Upper lobe of right lung (tissue), 1 donor: Measurements from ENCODE around the gene MRPS34. TPM values are rescaled to one million over a fixed set of nuclear protein-coding genes. Genes with fewer than 3 reads are reported as not detected.

Source experiments
- ATAC-seq: fragments of 200-7000 bp; cut with Tn5 transposase; one replicate; pipeline ENCODE4 v1.9.1; 2020; ENCODE audit warnings: mild to moderate bottlenecking, moderate library complexity
- DNase-seq: peaks from one replicate; pipeline ENCODE4 v3.0.0-alpha.2; 2020
- H3K27ac ChIP-seq: fragments of 200-600 bp; one replicate; pipeline ENCODE4 v1.8.0; 2022
- H3K27me3 ChIP-seq: fragments of 200-600 bp; one replicate; pipeline ENCODE4 v1.8.0; 2022; ENCODE audit warnings: mild to moderate bottlenecking
- H3K36me3 ChIP-seq: fragments of 200-600 bp; one replicate; pipeline ENCODE4 v1.8.0; 2022
- H3K4me1 ChIP-seq: fragments of 200-600 bp; one replicate; pipeline ENCODE4 v1.8.0; 2022
- H3K4me3 ChIP-seq: fragments of 200-600 bp; one replicate; pipeline ENCODE4 v1.8.0; 2022; ENCODE audit warnings: mild to moderate bottlenecking
- H3K9me3 ChIP-seq: fragments of 200-600 bp; one replicate; pipeline ENCODE4 v1.8.0; 2022
- intact Hi-C: fragments of 100-400 bp; cut with DNase I; formaldehyde crosslinking; loops from one replicate; pipeline ENCODE4 v1.11.0; 2022
- total RNA-seq: library from RNA; stranded (reverse); fragmentation: NEBNext Ultra II Directional; extraction: Animal tissue kit (Norgen Biotek cat#: 25700); gene quantifications from one replicate; pipeline ENCODE4 v1.2.1, GENCODE V29; 2021
- TF ChIP-seq, protein P1 (sequence below): fragments of 200-600 bp; IDR thresholded peaks from one replicate; pipeline ENCODE4 v1.8.0; 2022; ENCODE audit warnings: antibody characterized with exemption
- donor health status: DM: no; HTN: yes; CAD: no; lungs with severe emphysema.

The MRPS34 gene
- total RNA-seq, 1 donor from 2014 or later: 62.7 TPM

DNA sequence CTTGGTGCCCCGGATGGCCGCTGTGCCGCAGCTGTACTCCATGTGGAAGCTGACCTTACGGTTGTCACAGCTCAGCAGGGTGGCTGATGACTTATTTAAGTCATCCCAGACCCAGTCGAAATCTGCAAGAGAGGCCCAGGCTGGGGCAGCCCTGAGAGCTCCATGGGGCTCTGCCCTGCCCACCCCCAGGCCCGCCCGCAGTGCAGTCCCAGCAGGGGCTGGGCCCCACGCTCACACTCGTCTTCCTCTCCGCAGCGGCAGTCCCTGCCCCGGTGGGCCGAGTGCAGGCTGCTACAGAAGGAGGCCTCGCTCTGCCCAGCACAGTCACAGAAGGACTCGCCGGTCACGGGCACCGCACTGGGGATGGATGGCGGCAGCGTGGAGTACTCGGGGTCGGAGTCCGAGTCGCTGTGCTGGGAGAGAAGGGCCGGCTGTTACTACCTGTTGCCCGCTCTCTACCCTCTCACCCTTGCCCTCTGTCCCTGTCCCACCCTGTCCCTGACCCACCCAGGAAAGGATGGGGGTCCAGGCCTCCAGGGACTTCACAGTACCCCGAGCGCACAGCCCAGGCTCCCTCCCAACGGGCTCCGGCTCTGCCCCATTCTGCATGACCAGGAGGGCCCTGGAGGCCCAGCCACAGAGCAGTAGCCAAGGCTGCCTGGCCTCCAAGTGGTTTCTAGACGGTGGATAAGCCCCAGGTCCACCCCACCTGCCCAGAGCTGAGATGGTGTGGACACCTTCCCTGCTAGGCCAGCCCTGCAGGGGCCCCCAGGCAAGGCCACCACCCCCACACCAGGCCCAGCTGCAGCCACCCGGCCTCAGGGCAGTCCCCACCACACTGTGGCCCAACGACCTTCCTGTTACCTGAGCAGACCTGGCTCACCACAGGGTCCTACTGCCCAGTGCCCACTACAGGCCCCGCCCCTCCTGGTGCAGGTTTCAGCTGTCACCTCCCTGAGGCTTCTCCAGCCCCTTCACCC lies 5.6 kb upstream of the MRPS34 start:
- H3K27ac ChIP-seq: no peak overlapping the region
- no peaks in the 10 kb centered on the region for H3K27me3 ChIP-seq
- H3K4me1 ChIP-seq: peaks cover 22% of the 10 kb centered on the region
- no peak for DNase-seq
- TF ChIP-seq, protein P1, sequence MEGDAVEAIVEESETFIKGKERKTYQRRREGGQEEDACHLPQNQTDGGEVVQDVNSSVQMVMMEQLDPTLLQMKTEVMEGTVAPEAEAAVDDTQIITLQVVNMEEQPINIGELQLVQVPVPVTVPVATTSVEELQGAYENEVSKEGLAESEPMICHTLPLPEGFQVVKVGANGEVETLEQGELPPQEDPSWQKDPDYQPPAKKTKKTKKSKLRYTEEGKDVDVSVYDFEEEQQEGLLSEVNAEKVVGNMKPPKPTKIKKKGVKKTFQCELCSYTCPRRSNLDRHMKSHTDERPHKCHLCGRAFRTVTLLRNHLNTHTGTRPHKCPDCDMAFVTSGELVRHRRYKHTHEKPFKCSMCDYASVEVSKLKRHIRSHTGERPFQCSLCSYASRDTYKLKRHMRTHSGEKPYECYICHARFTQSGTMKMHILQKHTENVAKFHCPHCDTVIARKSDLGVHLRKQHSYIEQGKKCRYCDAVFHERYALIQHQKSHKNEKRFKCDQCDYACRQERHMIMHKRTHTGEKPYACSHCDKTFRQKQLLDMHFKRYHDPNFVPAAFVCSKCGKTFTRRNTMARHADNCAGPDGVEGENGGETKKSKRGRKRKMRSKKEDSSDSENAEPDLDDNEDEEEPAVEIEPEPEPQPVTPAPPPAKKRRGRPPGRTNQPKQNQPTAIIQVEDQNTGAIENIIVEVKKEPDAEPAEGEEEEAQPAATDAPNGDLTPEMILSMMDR: no peak
- intact Hi-C loops: no loop called here
- H3K4me3 ChIP-seq: no peak overlapping the region
- no peaks in the 10 kb centered on the region for H3K9me3 ChIP-seq
- H3K36me3 ChIP-seq: peaks cover 32% of the 10 kb centered on the region
- ATAC-seq: no peak

DNA sequence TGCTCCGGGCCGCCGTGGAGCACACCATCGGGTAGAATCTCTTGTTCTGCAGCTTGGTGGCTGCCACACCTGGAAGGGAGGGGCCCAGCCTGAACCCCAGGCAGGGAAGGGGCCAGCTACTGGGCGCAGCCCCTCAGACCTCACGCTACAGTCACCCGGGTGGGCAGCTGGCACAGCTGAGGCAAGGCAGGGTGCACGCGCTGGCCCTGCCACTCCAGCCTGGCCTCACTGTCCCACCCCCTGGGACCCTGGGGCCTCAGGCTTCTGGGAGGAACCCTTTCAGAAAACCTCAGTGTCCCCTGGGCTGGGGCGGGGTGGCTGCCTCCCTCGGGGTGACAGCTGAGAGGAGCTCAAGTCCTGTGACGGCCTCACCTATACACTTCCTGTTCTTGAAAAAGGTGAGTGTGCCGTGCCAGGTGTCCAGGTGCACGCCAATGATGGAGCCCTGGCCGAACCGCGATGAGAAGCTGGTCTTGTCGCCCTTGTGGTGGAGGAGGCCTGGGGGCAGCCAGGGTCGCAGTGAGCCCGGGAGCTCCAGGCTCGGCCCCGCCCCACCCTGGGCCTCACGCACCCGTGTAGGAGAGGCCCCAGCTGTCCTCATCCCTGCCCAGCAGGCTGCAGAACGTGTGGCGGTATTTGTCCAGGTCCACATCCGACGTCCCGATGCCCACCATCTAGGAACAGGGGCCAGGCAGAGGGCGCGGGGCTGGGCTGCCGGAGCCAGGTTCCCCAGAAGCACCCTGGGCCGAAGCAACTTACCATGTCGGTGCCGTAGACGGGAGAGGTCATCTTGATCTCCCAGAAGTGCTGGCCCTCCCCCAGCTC lies 4.7 kb upstream of the MRPS34 start:
- no peak overlapping the region for H3K27ac ChIP-seq
- H3K9me3 ChIP-seq: no peaks in the 10 kb centered on the region
- peaks cover 32% of the 10 kb centered on the region for H3K36me3 ChIP-seq
- TF ChIP-seq, protein P1: no peak
- DNase-seq: no peak
- intact Hi-C loops: no loop called here
- ATAC-seq: no peak
- H3K4me1 ChIP-seq: peaks cover 22% of the 10 kb centered on the region
- H3K27me3 ChIP-seq: no peaks in the 10 kb centered on the region
- no peak overlapping the region for H3K4me3 ChIP-seq

DNA sequence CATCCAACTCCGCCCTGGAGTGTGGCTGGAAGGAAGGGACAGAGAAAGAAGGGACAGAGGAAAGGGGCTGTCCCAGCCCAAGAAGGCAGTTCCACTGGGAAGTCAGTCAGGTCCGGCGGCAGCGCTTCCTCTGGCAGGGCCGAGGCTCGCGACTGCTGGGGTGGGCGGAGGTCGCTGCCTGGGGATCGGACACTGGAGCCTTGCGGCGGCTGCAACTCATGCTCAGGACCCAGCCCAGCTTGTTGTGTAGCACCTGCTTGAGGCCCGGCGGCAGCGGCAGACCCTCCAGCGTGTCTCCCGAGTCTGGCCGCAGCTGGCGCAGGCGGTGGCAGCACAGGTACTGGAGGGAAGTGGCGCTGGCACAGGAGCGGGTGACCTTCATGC lies 4.0 kb upstream of the MRPS34 start:
- ATAC-seq (no peak), DNase-seq (no peak)
- peaks cover 32% of the 10 kb centered on the region for H3K36me3 ChIP-seq
- no peaks in the 10 kb centered on the region for H3K27me3 ChIP-seq
- H3K27ac ChIP-seq: no peak overlapping the region
- H3K9me3 ChIP-seq: no peaks in the 10 kb centered on the region
- no peak overlapping the region for H3K4me3 ChIP-seq
- peaks cover 25% of the 10 kb centered on the region for H3K4me1 ChIP-seq
- intact Hi-C loops: no loop called here
- TF ChIP-seq, protein P1: no peak

DNA sequence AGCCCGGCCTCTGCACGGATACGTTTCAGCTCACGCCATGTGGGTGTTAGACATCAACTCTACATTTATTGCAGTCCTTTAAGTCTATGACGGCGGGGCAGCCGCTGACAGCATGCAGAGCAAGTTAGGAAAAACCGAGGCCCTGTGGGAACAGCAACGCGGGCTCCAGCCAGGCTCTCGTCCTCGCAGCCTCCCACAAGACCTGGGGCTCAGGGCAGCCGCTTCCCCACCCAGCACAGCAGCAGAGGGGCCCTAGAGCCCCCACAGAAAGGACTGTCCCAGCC lies 3.7 kb upstream of the MRPS34 start:
- peaks cover 32% of the 10 kb centered on the region for H3K36me3 ChIP-seq
- no peak overlapping the region for H3K27ac ChIP-seq
- H3K4me1 ChIP-seq: peaks cover 28% of the 10 kb centered on the region
- intact Hi-C loops: no loop called here
- no peak for DNase-seq
- TF ChIP-seq, protein P1: no peak
- no peak for ATAC-seq
- H3K9me3 ChIP-seq: no peaks in the 10 kb centered on the region
- H3K27me3 ChIP-seq: no peaks in the 10 kb centered on the region
- H3K4me3 ChIP-seq: no peak overlapping the region

DNA sequence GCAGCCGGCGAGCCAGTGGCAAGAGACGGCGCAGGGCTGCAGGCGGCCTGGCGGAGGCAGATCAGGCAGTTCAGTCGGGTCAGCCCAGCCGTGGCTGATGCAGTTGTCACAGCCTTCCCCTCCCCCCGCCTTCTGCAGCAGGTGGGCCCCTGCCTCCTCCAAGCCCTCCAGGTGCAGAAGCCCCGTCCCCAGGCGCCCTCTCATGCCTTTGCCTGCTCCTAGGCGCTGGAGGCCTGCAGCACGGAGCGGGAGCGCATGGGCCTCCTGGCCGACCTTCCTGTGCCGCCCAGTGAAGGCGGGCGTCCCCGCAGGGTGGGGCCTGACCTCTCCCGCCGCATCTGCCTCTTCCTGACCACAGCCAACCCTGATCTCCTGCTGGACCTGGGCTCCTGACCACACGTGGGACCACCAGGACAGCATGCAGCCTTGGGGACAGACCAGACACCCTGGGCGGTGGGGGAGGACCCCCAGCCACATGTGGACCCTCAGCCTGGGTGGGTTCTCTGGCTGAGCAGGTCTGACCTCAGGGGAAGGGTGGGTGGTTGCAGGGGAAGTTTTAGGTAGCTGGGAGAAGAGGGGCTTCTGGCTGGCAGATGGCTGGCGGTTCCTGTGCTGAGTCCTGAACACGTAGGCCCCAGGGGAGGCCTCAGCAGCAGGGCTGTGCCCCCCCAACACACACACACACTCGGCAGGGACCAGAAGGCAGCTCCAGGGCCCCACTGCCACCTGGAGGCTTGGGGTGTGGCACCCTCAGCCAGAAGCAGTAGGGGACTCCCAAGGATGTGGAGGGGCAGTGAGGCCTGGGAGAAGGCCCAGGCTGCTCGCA lies 3.1 kb upstream of the MRPS34 start:
- intact Hi-C loops: no loop called here
- Histone ChIP-seq H3K36me3 (peaks cover 32% of the 10 kb centered on the region), H3K4me3 (no peak overlapping the region), H3K27me3 (no peaks in the 10 kb centered on the region), H3K27ac (no peak overlapping the region), H3K9me3 (no peaks in the 10 kb centered on the region), H3K4me1 (peaks cover 22% of the 10 kb centered on the region)
- TF ChIP-seq, protein P1: no peak
- ATAC-seq (no peak), DNase-seq (no peak)
